Fibroblast of skin of right quadriceps (primary cell): Measurements from ENCODE around the gene EPB41.
"Not testable (repeated sequence)": the region's sequence is repeated elsewhere in the genome, so short reads cannot be mapped to it uniquely, and the experiment has no call there.

Source experiments
- DNase-seq: peaks from one replicate; pipeline ENCODE4 v3.0.0-alpha.2; 2013

The EPB41 gene

GRCh38 chr1:29057700-29058099 is 143.3 kb downstream of the EPB41 start:
- no peak for DNase-seq

- no peak for DNase-seq
Measured at GRCh38 chr1:29062157-29062942, 148.0 kb downstream of the EPB41 start.

GRCh38 chr1:29064064-29064463 is 149.7 kb downstream of the EPB41 start:
- DNase-seq: no peak

DNA sequence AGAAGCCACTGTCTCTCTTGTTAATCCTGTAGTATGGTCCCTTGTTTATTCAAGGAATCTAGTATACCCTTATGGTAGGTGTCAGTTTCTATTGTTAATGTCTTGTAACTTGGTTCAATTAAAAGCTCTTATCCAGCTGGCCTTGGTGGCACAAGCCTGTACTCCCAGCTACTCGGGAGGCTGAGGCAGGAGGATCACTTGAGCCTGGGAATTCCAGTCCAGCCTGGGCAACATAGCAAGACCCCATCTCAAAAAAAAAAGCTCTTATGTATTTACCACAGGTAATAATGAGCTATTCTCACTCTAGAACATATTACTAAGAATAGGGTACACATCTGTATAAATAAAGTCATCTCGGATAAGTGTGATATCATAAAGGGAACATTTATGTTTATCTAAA is 162.8 kb downstream of the EPB41 start:
- DNase-seq: no peak

GRCh38 chr1:29079916-29080629 is 165.7 kb downstream of the EPB41 start:
- DNase-seq: not testable (repeated sequence)

DNA sequence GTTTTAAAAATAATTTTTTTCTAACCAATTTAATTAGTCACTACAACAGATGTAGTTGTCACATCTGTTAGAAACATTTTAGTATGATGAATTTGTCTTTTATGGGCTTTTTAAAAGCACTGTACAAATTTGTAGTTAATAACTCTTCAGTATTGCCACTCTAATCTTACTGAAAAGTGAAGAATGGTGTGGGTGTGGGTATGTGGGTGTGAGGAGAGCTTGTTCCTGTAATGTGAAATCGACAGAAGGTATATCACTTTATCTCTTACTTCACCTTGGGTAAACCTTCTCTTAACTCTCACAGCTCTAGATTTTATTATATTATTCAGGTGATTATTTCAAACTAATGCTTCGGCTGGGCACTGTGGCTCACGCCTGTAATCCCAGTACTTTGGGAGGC is 166.8 kb downstream of the EPB41 start:
- no peak for DNase-seq

DNA sequence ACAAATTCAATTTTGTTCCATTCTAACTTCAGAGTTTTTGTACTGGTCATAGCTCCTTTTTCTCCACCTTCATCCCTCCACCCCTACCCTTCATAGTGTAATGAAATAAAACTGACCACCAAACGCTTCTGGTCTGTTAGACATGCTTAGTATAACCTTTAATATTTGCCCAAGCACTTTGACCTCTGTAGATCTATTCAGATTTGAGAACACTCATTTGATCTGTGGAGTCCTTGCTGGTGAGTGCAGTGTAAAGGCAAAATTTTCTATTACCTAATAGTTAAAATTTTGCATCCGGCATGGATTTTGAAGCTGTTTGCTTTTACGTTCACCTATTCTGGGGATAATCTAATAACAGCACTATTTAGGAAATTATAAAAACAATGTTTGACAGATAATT is 168.2 kb downstream of the EPB41 start:
- DNase-seq: no peak

- peak; percentile 21 for DNase-seq
Measured at GRCh38 chr1:29083317-29084195, 169.2 kb downstream of the EPB41 start.

GRCh38 chr1:29084196-29084521 is 169.8 kb downstream of the EPB41 start:
- DNase-seq: no peak

DNA sequence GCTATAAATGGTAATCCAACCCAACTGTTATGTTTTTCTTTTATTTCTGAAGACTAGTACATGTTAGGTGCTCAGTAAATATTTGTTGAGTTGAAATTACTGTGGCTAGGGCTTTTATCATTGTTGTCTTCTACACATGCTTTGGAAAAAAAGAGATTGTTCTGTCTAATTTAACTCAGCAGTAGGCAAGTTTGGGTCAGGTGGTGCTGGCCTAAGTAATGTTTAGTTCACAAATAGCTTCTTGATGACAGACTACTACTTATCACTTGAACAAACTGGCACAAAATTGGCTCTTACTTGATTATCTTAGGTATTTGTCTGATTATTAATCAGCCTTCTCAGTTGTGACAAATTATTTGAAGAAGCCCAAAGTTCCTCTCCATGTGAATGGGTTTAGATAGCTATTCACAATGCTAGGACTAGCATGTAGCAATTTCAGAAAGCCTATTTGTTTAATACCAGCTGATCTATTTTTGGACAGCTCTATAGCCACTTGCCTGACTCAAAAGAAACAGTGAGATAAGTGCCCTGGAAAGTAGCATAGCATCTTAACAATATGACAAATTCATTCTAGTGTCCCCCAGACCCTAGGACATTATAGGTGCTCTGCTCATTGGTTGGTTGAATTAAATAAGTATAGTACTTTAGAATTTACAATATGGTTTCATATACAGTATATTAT is 176.7 kb downstream of the EPB41 start:
- DNase-seq: no peak

GRCh38 chr1:29092704-29093103 is 178.3 kb downstream of the EPB41 start:
- DNase-seq: not testable (repeated sequence)

GRCh38 chr1:29094433-29094832 is 180.1 kb downstream of the EPB41 start:
- DNase-seq: no peak

GRCh38 chr1:29094954-29095353 is 180.6 kb downstream of the EPB41 start:
- no peak for DNase-seq

DNA sequence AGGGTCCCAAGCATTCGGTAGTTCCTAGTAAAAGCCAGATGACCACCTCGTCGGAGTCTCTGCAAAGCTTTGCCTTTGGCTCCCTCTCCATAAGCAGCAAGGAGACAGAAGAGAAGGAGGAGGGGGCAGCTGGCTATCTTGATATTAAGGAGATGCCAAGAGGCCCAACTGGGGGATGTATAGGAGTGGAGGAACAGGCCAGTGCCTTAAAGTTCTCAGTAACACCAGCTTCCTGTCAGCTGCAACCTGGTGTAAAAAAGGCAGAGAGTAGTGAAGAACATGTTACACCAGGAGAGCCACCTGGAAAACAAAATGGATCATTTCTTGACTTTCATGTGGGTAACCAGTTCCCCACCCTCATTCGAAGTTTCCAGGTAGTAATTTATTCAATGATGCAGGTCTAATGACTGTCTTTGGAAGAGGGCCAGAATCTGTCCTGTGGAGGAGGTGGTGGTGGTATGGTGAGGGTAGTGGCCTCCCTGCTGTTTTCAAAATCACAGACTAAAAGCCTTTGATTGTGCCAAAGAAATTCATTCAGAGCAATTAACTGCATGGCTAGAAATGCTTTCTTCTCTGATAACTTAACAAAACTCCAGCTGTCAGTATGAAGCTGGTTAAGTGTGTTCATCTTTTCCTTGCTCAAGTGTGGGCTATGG is 182.0 kb downstream of the EPB41 start:
- no peak for DNase-seq

DNA sequence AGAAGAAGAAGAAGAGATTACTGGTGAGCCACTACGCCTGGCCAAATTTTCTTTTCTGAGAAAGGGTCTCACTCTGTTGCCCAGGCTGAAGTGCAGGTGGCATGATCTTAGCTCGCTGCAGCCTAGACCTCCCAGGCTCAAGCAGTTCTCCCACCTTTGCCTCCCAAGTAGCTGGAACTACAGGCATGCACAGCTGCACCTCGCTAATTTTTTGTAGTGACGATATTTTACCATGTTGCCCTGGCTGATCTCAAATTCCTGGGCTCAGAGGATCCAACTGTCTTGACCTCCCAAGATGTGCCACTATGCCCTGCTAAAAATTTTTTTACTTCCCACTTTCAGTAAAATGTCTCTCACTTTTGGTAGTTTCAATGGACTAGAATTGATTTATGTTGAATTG is 184.9 kb downstream of the EPB41 start:
- no peak for DNase-seq

- no peak for DNase-seq
Measured at GRCh38 chr1:29100487-29100886, 186.1 kb downstream of the EPB41 start.

- no peak for DNase-seq
Measured at GRCh38 chr1:29105822-29106221, 191.5 kb downstream of the EPB41 start.

DNA sequence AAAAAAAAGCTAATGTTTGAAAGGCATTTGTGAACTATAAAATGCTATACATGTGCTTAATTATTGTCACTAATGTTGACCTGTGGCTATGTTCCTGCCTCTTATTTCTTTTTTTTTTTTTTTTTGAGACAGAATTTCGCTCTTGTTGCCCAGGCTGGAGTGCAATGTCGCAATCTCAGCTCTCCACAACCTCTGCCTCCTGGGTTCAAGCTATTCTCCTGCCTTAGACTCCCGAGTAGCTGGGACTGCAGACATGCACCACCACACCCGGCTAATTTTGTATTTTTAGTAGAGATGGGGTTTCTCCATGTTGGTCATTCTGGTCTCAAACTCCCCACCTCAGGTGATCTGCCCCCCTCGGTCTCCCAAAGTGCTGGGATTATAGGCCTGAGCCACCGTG is 193.7 kb downstream of the EPB41 start:
- DNase-seq: not testable (repeated sequence)

- no peak for DNase-seq
Measured at GRCh38 chr1:29112705-29113412, 198.5 kb downstream of the EPB41 start.

GRCh38 chr1:29113413-29114117 is 199.2 kb downstream of the EPB41 start:
- no peak for DNase-seq

GRCh38 chr1:29114654-29115053 is 200.3 kb downstream of the EPB41 start:
- DNase-seq: no peak
